HEK293 (cell line): ENCODE data around the gene CLCNKB.

Source experiments
- CTCF ChIA-PET: fragments of 350-600 bp; formaldehyde crosslinking; extraction: SDS; loops from one replicate; lab custom pipeline; 2021; ENCODE audit warnings: antibody characterized with exemption; lab: Yijun Ruan, JAX
- POLR2A ChIA-PET: fragments of 300-600 bp; formaldehyde crosslinking; extraction: SDS; loops from one replicate; lab custom pipeline; 2020; ENCODE audit warnings: antibody characterized with exemption, inconsistent platforms; lab: Yijun Ruan, JAX
- H3K27ac ChIP-seq: fragments of 200-500 bp; sonication (Bioruptor generic); 2 replicates; pipeline ENCODE4 v1.5.1; 2014; ENCODE audit warnings: low read depth, low read length, control low read depth, inconsistent platforms; ENCODE audit errors: extremely low read depth
- H3K36me3 ChIP-seq, 2 experiments: fragments of 200-500 bp in 1 of 2; sonication (Bioruptor generic) in 1 of 2; 1 replicate in 1 of 2; 2 replicates in 1 of 2; pipeline ENCODE4 v1.5.1; 2014 to 2017; ENCODE audit warnings: inconsistent platforms in 2 of 2, low read length in 2 of 2; ENCODE audit not compliant: control insufficient read depth in 2 of 2, insufficient read depth in 1 of 2
- H3K4me1 ChIP-seq: fragments of 200-500 bp; sonication (Bioruptor generic); 2 replicates; pipeline ENCODE4 v1.5.1; 2014; ENCODE audit warnings: mild to moderate bottlenecking, low read length, inconsistent platforms; ENCODE audit not compliant: control insufficient read depth, insufficient read depth
- H3K4me3 ChIP-seq: 2 replicates; pipeline ENCODE4 v1.5.1; 2011; ENCODE audit warnings: low read depth, mild to moderate bottlenecking, control low read depth, low read length, moderate library complexity
- H3K9me3 ChIP-seq: fragments of 200-500 bp; sonication (Bioruptor generic); 2 replicates; pipeline ENCODE4 v1.5.1; 2014; ENCODE audit warnings: low read depth, low read length, inconsistent platforms; ENCODE audit not compliant: control insufficient read depth, insufficient read depth
- GFI1B ChIP-seq: fragments of 450-650 bp; formaldehyde crosslinking; IDR thresholded peaks from 2 replicates; pipeline ENCODE4 v1.5.1; 2016; ENCODE audit warnings: missing biosample characterization, missing genetic modification characterization
- GLIS1 ChIP-seq: fragments of 450-650 bp; formaldehyde crosslinking; IDR thresholded peaks from 2 replicates; pipeline ENCODE4 v1.5.1; 2016; ENCODE audit warnings: missing biosample characterization, missing genetic modification characterization
- KLF7 ChIP-seq: fragments of 450-650 bp; formaldehyde crosslinking; IDR thresholded peaks from 2 replicates; pipeline ENCODE4 v1.5.1; 2016; ENCODE audit warnings: missing biosample characterization, missing genetic modification characterization, borderline replicate concordance
- OSR2 ChIP-seq: fragments of 450-650 bp; formaldehyde crosslinking; IDR thresholded peaks from 2 replicates; pipeline ENCODE4 v1.5.1; 2016; ENCODE audit warnings: missing biosample characterization, missing genetic modification characterization
- YY1 ChIP-seq: fragments of 450-650 bp; formaldehyde crosslinking; IDR thresholded peaks from 2 replicates; pipeline ENCODE4 v1.5.1; 2018; ENCODE audit warnings: missing biosample characterization, missing genetic modification characterization
- ZBTB1 ChIP-seq: fragments of 450-650 bp; formaldehyde crosslinking; IDR thresholded peaks from 2 replicates; pipeline ENCODE4 v1.5.1; 2016; ENCODE audit warnings: missing biosample characterization, missing genetic modification characterization
- ZNF10 ChIP-seq: fragments of 450-650 bp; formaldehyde crosslinking; IDR thresholded peaks from 2 replicates; pipeline ENCODE4 v1.5.1; 2017; ENCODE audit warnings: missing biosample characterization, missing genetic modification characterization
- ZNF146 ChIP-seq: fragments of 450-650 bp; formaldehyde crosslinking; IDR thresholded peaks from 2 replicates; pipeline ENCODE4 v1.5.1; 2016; ENCODE audit warnings: missing biosample characterization, missing genetic modification characterization
- ZNF155 ChIP-seq: fragments of 450-650 bp; formaldehyde crosslinking; IDR thresholded peaks from 2 replicates; pipeline ENCODE4 v1.5.1; 2016; ENCODE audit warnings: missing biosample characterization, missing genetic modification characterization
- ZNF157 ChIP-seq: fragments of 450-650 bp; formaldehyde crosslinking; IDR thresholded peaks from 2 replicates; pipeline ENCODE4 v1.5.1; 2016; ENCODE audit warnings: missing biosample characterization, missing genetic modification characterization
- ZNF174 ChIP-seq: fragments of 450-650 bp; formaldehyde crosslinking; IDR thresholded peaks from 2 replicates; pipeline ENCODE4 v1.5.0; 2017; ENCODE audit warnings: missing biosample characterization, mild to moderate bottlenecking, missing genetic modification characterization
- ZNF248 ChIP-seq: fragments of 450-650 bp; formaldehyde crosslinking; IDR thresholded peaks from 2 replicates; pipeline ENCODE4 v1.5.1; 2017; ENCODE audit warnings: missing biosample characterization, missing genetic modification characterization
- ZNF366 ChIP-seq: fragments of 450-650 bp; formaldehyde crosslinking; conservative IDR thresholded peaks from 2 replicates; pipeline ENCODE4 v1.5.1; 2016; ENCODE audit warnings: missing biosample characterization, missing genetic modification characterization
- ZNF530 ChIP-seq: fragments of 450-650 bp; formaldehyde crosslinking; IDR thresholded peaks from 2 replicates; pipeline ENCODE4 v1.5.1; 2016; ENCODE audit warnings: low read depth, missing biosample characterization, missing genetic modification characterization
- ZNF549 ChIP-seq: fragments of 450-650 bp; IDR thresholded peaks from 2 replicates; pipeline ENCODE4 v1.5.1; 2018; ENCODE audit warnings: missing biosample characterization, missing genetic modification characterization, mild to moderate bottlenecking, inconsistent platforms, moderate library complexity
- ZNF624 ChIP-seq: fragments of 450-650 bp; formaldehyde crosslinking; IDR thresholded peaks from 2 replicates; pipeline ENCODE4 v1.5.1; 2017; ENCODE audit warnings: missing biosample characterization, missing genetic modification characterization
- ZNF629 ChIP-seq: fragments of 450-650 bp; formaldehyde crosslinking; IDR thresholded peaks from 2 replicates; pipeline ENCODE4 v1.5.1; 2017; ENCODE audit warnings: missing biosample characterization, missing genetic modification characterization
- ZNF660 ChIP-seq: fragments of 450-650 bp; IDR thresholded peaks from 2 replicates; pipeline ENCODE4 v1.5.1; 2018; ENCODE audit warnings: missing biosample characterization, mild to moderate bottlenecking, missing genetic modification characterization
- ZNF707 ChIP-seq: fragments of 450-650 bp; formaldehyde crosslinking; IDR thresholded peaks from 2 replicates; pipeline ENCODE4 v1.5.1; 2016; ENCODE audit warnings: missing biosample characterization, missing genetic modification characterization
- ZNF76 ChIP-seq: fragments of 450-650 bp; formaldehyde crosslinking; IDR thresholded peaks from 2 replicates; pipeline ENCODE4; 2016; ENCODE audit warnings: low read depth, missing biosample characterization, missing genetic modification characterization, borderline replicate concordance
- ZNF777 ChIP-seq: fragments of 450-650 bp; formaldehyde crosslinking; IDR thresholded peaks from 2 replicates; pipeline ENCODE4 v1.5.1; 2017; ENCODE audit warnings: missing biosample characterization, missing genetic modification characterization, borderline replicate concordance
- ZSCAN16 ChIP-seq: fragments of 450-650 bp; formaldehyde crosslinking; IDR thresholded peaks from 2 replicates; pipeline ENCODE4 v1.5.1; 2016; ENCODE audit warnings: missing biosample characterization, missing genetic modification characterization
- TF ChIP-seq, protein P1 (sequence below): fragments of 450-650 bp; formaldehyde crosslinking; IDR thresholded peaks from 2 replicates; pipeline ENCODE4 v1.5.1; 2016; ENCODE audit warnings: missing biosample characterization, missing genetic modification characterization
- TF ChIP-seq, protein P2 (sequence below): fragments of 450-650 bp; formaldehyde crosslinking; conservative IDR thresholded peaks from 2 replicates; pipeline ENCODE4 v1.5.1; 2016; ENCODE audit warnings: low read depth, missing biosample characterization, missing genetic modification characterization
- TF ChIP-seq, protein P3 (sequence below): IDR thresholded peaks from 2 replicates; pipeline ENCODE4 v1.6.1; 2011; ENCODE audit warnings: mild to moderate bottlenecking, low read depth, low read length, borderline replicate concordance
- TF ChIP-seq, protein P4 (sequence below): fragments of 450-650 bp; formaldehyde crosslinking; IDR thresholded peaks from 2 replicates; pipeline ENCODE4 v1.5.1; 2016; ENCODE audit warnings: missing biosample characterization, missing genetic modification characterization
- TF ChIP-seq, protein P5 (sequence below): fragments of 450-650 bp; formaldehyde crosslinking; IDR thresholded peaks from 2 replicates; pipeline ENCODE4; 2016; ENCODE audit warnings: missing biosample characterization, missing genetic modification characterization

CLCNKB gene

DNA sequence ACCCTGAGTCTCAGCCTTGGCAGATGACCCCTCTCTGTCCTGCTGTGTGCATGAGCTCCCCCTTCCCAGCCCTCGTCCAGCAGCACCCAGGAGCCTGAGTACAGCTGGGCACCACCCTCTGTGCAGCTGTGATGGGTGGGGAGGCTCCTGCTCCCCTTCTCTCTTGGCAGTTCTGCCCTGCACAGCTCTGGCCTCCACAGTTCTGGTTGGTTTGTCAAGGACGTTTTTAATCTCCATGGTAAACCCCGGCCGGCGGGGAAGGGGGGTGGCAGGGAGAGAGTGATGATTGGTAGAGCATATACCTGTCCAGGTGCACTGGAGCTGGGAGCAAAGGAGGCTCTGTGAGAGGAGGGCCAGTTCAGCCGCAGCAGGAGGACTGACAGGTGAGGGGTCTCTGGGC is 21.9 kb upstream of the CLCNKB start, which contains the start of gene CLCNKA:
Gene CLCNKA (plus strand): TSS at position 356 of the 400 bp plus-strand sequence. CDS start 584 bp downstream, outside the sequence.
- no peaks in the 10 kb centered on the region for H3K9me3 ChIP-seq
- TF ChIP-seq ZBTB1 (tag by site-specific recombination) = no peak
- TF ChIP-seq ZNF10 = no peak
- TF ChIP-seq ZNF157 (tag by site-specific recombination) = no peak
- TF ChIP-seq YY1 = no peak
- TF ChIP-seq, protein P1, sequence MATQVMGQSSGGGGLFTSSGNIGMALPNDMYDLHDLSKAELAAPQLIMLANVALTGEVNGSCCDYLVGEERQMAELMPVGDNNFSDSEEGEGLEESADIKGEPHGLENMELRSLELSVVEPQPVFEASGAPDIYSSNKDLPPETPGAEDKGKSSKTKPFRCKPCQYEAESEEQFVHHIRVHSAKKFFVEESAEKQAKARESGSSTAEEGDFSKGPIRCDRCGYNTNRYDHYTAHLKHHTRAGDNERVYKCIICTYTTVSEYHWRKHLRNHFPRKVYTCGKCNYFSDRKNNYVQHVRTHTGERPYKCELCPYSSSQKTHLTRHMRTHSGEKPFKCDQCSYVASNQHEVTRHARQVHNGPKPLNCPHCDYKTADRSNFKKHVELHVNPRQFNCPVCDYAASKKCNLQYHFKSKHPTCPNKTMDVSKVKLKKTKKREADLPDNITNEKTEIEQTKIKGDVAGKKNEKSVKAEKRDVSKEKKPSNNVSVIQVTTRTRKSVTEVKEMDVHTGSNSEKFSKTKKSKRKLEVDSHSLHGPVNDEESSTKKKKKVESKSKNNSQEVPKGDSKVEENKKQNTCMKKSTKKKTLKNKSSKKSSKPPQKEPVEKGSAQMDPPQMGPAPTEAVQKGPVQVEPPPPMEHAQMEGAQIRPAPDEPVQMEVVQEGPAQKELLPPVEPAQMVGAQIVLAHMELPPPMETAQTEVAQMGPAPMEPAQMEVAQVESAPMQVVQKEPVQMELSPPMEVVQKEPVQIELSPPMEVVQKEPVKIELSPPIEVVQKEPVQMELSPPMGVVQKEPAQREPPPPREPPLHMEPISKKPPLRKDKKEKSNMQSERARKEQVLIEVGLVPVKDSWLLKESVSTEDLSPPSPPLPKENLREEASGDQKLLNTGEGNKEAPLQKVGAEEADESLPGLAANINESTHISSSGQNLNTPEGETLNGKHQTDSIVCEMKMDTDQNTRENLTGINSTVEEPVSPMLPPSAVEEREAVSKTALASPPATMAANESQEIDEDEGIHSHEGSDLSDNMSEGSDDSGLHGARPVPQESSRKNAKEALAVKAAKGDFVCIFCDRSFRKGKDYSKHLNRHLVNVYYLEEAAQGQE (tag by site-specific recombination) = no peak
- no peak for TF ChIP-seq KLF7 (tag by site-specific recombination)
- no peak for TF ChIP-seq ZNF629 (tag by site-specific recombination)
- TF ChIP-seq, protein P2, sequence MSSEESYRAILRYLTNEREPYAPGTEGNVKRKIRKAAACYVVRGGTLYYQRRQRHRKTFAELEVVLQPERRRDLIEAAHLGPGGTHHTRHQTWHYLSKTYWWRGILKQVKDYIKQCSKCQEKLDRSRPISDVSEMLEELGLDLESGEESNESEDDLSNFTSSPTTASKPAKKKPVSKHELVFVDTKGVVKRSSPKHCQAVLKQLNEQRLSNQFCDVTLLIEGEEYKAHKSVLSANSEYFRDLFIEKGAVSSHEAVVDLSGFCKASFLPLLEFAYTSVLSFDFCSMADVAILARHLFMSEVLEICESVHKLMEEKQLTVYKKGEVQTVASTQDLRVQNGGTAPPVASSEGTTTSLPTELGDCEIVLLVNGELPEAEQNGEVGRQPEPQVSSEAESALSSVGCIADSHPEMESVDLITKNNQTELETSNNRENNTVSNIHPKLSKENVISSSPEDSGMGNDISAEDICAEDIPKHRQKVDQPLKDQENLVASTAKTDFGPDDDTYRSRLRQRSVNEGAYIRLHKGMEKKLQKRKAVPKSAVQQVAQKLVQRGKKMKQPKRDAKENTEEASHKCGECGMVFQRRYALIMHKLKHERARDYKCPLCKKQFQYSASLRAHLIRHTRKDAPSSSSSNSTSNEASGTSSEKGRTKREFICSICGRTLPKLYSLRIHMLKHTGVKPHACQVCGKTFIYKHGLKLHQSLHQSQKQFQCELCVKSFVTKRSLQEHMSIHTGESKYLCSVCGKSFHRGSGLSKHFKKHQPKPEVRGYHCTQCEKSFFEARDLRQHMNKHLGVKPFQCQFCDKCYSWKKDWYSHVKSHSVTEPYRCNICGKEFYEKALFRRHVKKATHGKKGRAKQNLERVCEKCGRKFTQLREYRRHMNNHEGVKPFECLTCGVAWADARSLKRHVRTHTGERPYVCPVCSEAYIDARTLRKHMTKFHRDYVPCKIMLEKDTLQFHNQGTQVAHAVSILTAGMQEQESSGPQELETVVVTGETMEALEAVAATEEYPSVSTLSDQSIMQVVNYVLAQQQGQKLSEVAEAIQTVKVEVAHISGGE (tag by site-specific recombination) = no peak
- no peak for TF ChIP-seq ZNF248
- no peak for TF ChIP-seq ZNF146 (tag by site-specific recombination)
- TF ChIP-seq GFI1B (tag by site-specific recombination) = no peak
- no peak for TF ChIP-seq ZNF174 (tag by site-specific recombination)
- no peak for TF ChIP-seq OSR2 (tag by site-specific recombination)
- TF ChIP-seq ZNF777 (tag by site-specific recombination) = no peak
- TF ChIP-seq ZNF707 (tag by site-specific recombination) = no peak
- TF ChIP-seq, all 188 proteins: peak for 0
- POLR2A ChIA-PET = no interaction called here
- no peaks in the 10 kb centered on the region for H3K36me3 ChIP-seq
- no peak within 1 kb of the TSS for H3K27ac ChIP-seq
- CTCF ChIA-PET = no interaction called here
- no peak within 1 kb of the TSS for H3K4me3 ChIP-seq
- H3K4me1 ChIP-seq = no peaks in the 10 kb centered on the region

DNA sequence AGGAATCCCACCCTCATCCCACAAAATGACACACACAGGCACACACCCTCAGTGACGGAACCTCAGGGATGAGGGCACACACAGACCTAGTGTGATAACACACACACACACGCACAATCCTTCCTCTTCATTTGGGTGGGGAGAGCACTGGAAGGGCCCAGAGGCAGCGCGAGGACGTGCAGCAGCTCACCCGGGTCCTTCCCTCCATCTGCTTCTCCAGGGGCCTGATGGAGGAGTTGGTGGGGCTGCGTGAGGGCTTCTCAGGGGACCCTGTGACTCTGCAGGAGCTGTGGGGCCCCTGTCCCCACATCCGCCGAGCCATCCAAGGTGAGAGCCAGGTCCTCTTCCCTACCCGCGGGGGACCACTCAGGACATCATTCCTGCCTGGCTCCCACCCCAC is 21.2 kb upstream of the CLCNKB start:
- no peak overlapping the region for H3K4me3 ChIP-seq
- no peaks in the 10 kb centered on the region for H3K4me1 ChIP-seq
- no peak overlapping the region for H3K27ac ChIP-seq
- H3K9me3 ChIP-seq = no peaks in the 10 kb centered on the region
- CTCF ChIA-PET = no interaction called here
- no peaks in the 10 kb centered on the region for H3K36me3 ChIP-seq
- POLR2A ChIA-PET = no interaction called here
- TF ChIP-seq ZNF10 (no peak), ZNF660 (tag by site-specific recombination) (no peak), ZNF155 (tag by site-specific recombination) (no peak), ZNF530 (tag by site-specific recombination) (no peak), ZNF549 (tag by site-specific recombination) (no peak), ZNF624 (tag by site-specific recombination) (no peak), ZSCAN16 (no peak), ZNF366 (tag by site-specific recombination) (no peak), GLIS1 (no peak), ZNF76 (tag by site-specific recombination) (no peak)
- TF ChIP-seq, protein P3, sequence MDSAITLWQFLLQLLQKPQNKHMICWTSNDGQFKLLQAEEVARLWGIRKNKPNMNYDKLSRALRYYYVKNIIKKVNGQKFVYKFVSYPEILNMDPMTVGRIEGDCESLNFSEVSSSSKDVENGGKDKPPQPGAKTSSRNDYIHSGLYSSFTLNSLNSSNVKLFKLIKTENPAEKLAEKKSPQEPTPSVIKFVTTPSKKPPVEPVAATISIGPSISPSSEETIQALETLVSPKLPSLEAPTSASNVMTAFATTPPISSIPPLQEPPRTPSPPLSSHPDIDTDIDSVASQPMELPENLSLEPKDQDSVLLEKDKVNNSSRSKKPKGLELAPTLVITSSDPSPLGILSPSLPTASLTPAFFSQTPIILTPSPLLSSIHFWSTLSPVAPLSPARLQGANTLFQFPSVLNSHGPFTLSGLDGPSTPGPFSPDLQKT = no peak
- TF ChIP-seq, protein P4, sequence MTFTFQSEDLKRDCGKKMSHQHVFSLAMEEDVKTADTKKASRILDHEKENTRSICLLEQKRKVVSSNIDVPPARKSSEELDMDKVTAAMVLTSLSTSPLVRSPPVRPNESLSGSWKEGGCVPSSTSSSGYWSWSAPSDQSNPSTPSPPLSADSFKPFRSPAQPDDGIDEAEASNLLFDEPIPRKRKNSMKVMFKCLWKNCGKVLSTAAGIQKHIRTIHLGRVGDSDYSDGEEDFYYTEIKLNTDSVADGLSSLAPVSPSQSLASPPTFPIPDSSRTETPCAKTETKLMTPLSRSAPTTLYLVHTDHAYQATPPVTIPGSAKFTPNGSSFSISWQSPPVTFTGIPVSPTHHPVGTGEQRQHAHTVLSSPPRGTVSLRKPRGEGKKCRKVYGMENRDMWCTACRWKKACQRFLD (tag by site-specific recombination) = no peak
- TF ChIP-seq, protein P5, sequence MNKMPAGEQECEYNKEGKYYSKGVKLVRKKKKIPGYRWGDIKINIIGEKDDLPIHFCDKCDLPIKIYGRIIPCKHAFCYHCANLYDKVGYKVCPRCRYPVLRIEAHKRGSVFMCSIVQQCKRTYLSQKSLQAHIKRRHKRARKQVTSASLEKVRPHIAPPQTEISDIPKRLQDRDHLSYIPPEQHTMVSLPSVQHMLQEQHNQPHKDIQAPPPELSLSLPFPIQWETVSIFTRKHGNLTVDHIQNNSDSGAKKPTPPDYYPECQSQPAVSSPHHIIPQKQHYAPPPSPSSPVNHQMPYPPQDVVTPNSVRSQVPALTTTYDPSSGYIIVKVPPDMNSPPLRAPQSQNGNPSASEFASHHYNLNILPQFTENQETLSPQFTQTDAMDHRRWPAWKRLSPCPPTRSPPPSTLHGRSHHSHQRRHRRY (tag by site-specific recombination) = no peak
